ENCODE data around the gene ANKHD1. TPM values are rescaled to one million over a fixed set of nuclear protein-coding genes. Genes with fewer than 3 reads are reported as not detected.

The ANKHD1 gene
- total RNA-seq, 3 donors from 2014 or later, result 133 to 196 (median 158) TPM

GRCh38 chr5:140466981-140467742, 65.5 kb downstream of the ANKHD1 start:
- DNase-seq (ENCODE audit: low spot score in 2 of 2), result no peak
- TF ChIP-seq POLR2AphosphoS5 (IDR thresholded peaks at IDR 0.05) (no peak), POLR2A (IDR thresholded peaks at IDR 0.05) (no peak), CTCF (IDR thresholded peaks at IDR 0.05) (no peak)
- Histone ChIP-seq H3K27ac (no peak overlapping the region), H3K9me3 (no peaks in the 10 kb centered on the region), H3K4me1 (no peaks in the 10 kb centered on the region), H3K4me3 (no peak overlapping the region), H3K27me3 (no peaks in the 10 kb centered on the region), H3K36me3 (no peaks in the 10 kb centered on the region)
- intact Hi-C loops (cut with DNase I; ENCODE audit: low total_unique reads), result no loop called here

- Histone ChIP-seq H3K27me3 (no peaks in the 10 kb centered on the region), H3K36me3 (no peaks in the 10 kb centered on the region)
- TF ChIP-seq POLR2A (IDR thresholded peaks at IDR 0.05) (no peak), POLR2AphosphoS5 (IDR thresholded peaks at IDR 0.05) (no peak), CTCF (IDR thresholded peaks at IDR 0.05) (no peak)
Measured at GRCh38 chr5:140468188-140468587, 66.6 kb downstream of the ANKHD1 start.

GRCh38 chr5:140469259-140469658, 67.6 kb downstream of the ANKHD1 start:
- no peak for DNase-seq (ENCODE audit: low spot score in 2 of 2)
- Histone ChIP-seq H3K27me3 (no peaks in the 10 kb centered on the region), H3K4me3 (no peak overlapping the region), H3K36me3 (no peaks in the 10 kb centered on the region), H3K9me3 (no peaks in the 10 kb centered on the region), H3K4me1 (no peaks in the 10 kb centered on the region), H3K27ac (no peak overlapping the region)
- intact Hi-C loops (cut with DNase I; ENCODE audit: low total_unique reads), result no loop called here
- TF ChIP-seq CTCF (IDR thresholded peaks at IDR 0.05), result no peak
- no peak for TF ChIP-seq POLR2A (IDR thresholded peaks at IDR 0.05)

More at GRCh38 chr5:140468188-140468587, 66.6 kb downstream of the ANKHD1 start:
- DNase-seq (ENCODE audit: low spot score in 2 of 2), result no peak
- H3K27ac ChIP-seq, result no peak overlapping the region
- H3K9me3 ChIP-seq, result no peaks in the 10 kb centered on the region
- H3K4me1 ChIP-seq, result no peaks in the 10 kb centered on the region
- H3K4me3 ChIP-seq, result no peak overlapping the region
- intact Hi-C loops (cut with DNase I; ENCODE audit: low total_unique reads), result no loop called here

GRCh38 chr5:140480310-140481014, 78.8 kb downstream of the ANKHD1 start:
- H3K36me3 ChIP-seq, result peaks cover 3% of the 10 kb centered on the region
- H3K4me3 ChIP-seq, result no peak overlapping the region
- no peak overlapping the region for H3K27ac ChIP-seq
- no peak for DNase-seq (ENCODE audit: low spot score in 2 of 2)
- TF ChIP-seq POLR2A (IDR thresholded peaks at IDR 0.05) (no peak), CTCF (IDR thresholded peaks at IDR 0.05) (no peak), POLR2AphosphoS5 (IDR thresholded peaks at IDR 0.05) (no peak)
- intact Hi-C loops (cut with DNase I; ENCODE audit: low total_unique reads), result no loop called here
- H3K27me3 ChIP-seq, result no peaks in the 10 kb centered on the region
- no peaks in the 10 kb centered on the region for H3K9me3 ChIP-seq
- no peaks in the 10 kb centered on the region for H3K4me1 ChIP-seq

- Histone ChIP-seq H3K4me3 (no peak overlapping the region), H3K9me3 (no peaks in the 10 kb centered on the region), H3K27me3 (no peaks in the 10 kb centered on the region), H3K36me3 (peaks cover 3% of the 10 kb centered on the region), H3K27ac (no peak overlapping the region), H3K4me1 (no peaks in the 10 kb centered on the region)
- intact Hi-C loops (cut with DNase I; ENCODE audit: low total_unique reads), result no loop called here
- TF ChIP-seq POLR2A (IDR thresholded peaks at IDR 0.05) (no peak), CTCF (IDR thresholded peaks at IDR 0.05) (no peak), POLR2AphosphoS5 (IDR thresholded peaks at IDR 0.05) (no peak)
- DNase-seq (ENCODE audit: low spot score in 2 of 2), result no peak
Measured at GRCh38 chr5:140481758-140482157, 80.1 kb downstream of the ANKHD1 start.

All from breast epithelium (tissue), 4 donors.